Left cardiac atrium (tissue), 4 donors: ENCODE measurements around the gene RFPL2. TPM values are rescaled to one million over a fixed set of nuclear protein-coding genes. Genes with fewer than 3 reads are reported as not detected.
"Not testable (repeated sequence)": the region's sequence is repeated elsewhere in the genome, so short reads cannot be mapped to it uniquely, and the experiment has no call there.

Experiments
- ATAC-seq, 2 donors: fragments of 200-7000 bp; cut with Tn5 transposase; one replicate each; pipeline ENCODE4 v1.9.1; 2020; ENCODE audit warnings: mild to moderate bottlenecking in 2 of 2, moderate library complexity in 2 of 2
- DNase-seq: peaks from one replicate; pipeline ENCODE4 v3.0.0-alpha.2; 2020
- intact Hi-C, 2 donors: fragments of 100-400 bp; cut with DNase I; formaldehyde crosslinking; loops; one replicate each; pipeline versions ENCODE4 v1.14.1 to v1.15.1; 2022 to 2023
- total RNA-seq, 2 donors: library from RNA; stranded (reverse); fragmentation: NEBNext Ultra II Directional; extraction: Animal tissue kit (Norgen Biotek cat#: 25700); gene quantifications; one replicate each; pipeline ENCODE4 v1.2.1, GENCODE V29; 2021
- donor health status: DM: no; HTN: yes; CAD: no.
- donor health status: DM: no; HTN: yes; CAD: no; lungs with severe emphysema.
- donor health status: DM: yes; HTN: yes; CAD: no.
- donor health status: Dilated cardiomyopathy.

RFPL2 gene
- total RNA-seq, 2 donors from 2014 or later, result 0.12 TPM; not detected in 1

GRCh38 chr22:32207971-32208480 is 3.2 kb upstream of the RFPL2 start:
- ATAC-seq (no peak), DNase-seq (no peak)
- intact Hi-C loops, result loop anchor here in 1 of 2 donors (10.0 kb wide), 1 partner anchor 233 kb away; no protein-coding TSS in a partner anchor

- no peak for DNase-seq
- intact Hi-C loops, result loop anchor here in 1 of 2 donors (10.0 kb wide), 1 partner anchor 232 kb away; no protein-coding TSS in a partner anchor
- no peak for ATAC-seq
Observed at GRCh38 chr22:32206774-32207758, 2.2 kb upstream of the RFPL2 start.

GRCh38 chr22:32205974-32206773 is 1.3 kb upstream of the RFPL2 start:
- DNase-seq, result no peak
- ATAC-seq, result no peak
- intact Hi-C loops, result loop anchor here in 1 of 2 donors (10.0 kb wide), 1 partner anchor 231 kb away; no protein-coding TSS in a partner anchor

- intact Hi-C loops, result loop anchor here in 1 of 2 donors (5.0 to 10.0 kb wide), 2 partner anchors 229 to 268 kb away; partner anchors contain the start of gene FBXO7
- ATAC-seq (peak in 1 of 2 donors; percentile 25), DNase-seq (no peak)
Observed at GRCh38 chr22:32204040-32204855, 625 bp downstream of the RFPL2 start.

GRCh38 chr22:32203181-32204039 is 1.5 kb downstream of the RFPL2 start:
- DNase-seq (no peak), ATAC-seq (peak; percentile 7 to 10)
- intact Hi-C loops, result loop anchor here in 1 of 2 donors (5.0 to 10.0 kb wide), 2 partner anchors 229 to 269 kb away; partner anchors contain the start of gene FBXO7

DNA sequence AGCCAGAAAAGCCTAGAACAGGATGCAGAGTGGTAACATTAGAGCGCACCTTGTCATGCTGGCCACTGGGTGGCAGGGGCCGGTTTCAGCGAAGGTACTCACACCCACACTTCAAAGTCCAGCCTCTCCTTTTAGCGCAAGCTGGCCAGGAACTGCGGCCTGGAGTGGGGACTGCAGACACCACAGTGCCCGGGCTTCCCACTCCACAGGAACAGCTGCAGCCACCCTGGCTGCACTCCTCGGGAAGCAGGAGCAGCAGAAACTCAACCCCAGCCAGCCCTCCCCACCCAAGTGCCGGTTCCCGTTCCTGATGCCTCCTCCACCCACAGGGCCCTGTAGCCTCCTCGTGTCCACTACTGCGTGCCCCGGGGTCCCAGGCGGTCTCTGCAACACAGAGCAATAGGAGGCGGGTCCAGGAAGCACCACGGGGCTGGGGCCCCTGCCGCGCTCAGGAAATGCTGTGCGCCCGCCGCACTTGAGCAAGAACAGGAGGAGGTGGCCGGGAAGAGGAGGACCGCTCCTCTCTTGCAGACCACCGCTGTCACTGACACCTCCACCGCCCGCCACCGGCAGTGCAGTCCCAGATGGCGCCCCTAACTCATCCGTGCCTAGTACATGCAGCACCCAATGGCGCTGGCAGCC is 2.2 kb downstream of the RFPL2 start:
- ATAC-seq (peak; percentile 45 to 48), DNase-seq (no peak)
- intact Hi-C loops, result loop anchor here in 1 of 2 donors (5.0 to 10.0 kb wide), 2 partner anchors 228 to 270 kb away; partner anchors contain the start of gene FBXO7

- no peak for DNase-seq
- intact Hi-C loops, result loop anchor here in 1 of 2 donors (5.0 to 10.0 kb wide), 2 partner anchors 227 to 270 kb away; partner anchors contain the start of gene FBXO7
- no peak for ATAC-seq
Observed at GRCh38 chr22:32202161-32202538, 2.7 kb downstream of the RFPL2 start.

DNA sequence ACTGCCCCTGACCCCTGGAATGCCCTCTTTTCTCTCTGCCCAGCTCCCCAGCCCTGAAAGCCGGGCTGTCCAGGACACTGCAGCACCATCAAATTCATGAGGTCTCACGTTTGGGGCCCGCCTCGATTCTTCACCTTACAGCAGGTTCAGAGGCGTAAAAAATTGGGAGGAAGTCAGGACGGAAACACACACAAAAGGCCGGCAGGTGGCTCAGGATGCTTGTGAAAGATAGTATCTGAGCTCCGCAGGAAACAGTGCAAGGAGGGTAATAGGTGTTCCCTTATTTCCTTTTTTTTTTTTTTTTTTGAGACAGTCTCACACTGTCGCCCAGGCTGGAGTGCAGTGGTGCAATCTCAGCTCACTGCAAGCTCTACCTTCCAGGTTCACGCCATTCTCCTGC is 4.1 kb downstream of the RFPL2 start:
- DNase-seq (no peak), ATAC-seq (no peak)
- intact Hi-C loops, result loop anchor here in 1 of 2 donors (5.0 to 10.0 kb wide), 2 partner anchors 226 to 272 kb away; partner anchors contain the start of gene FBXO7

DNA sequence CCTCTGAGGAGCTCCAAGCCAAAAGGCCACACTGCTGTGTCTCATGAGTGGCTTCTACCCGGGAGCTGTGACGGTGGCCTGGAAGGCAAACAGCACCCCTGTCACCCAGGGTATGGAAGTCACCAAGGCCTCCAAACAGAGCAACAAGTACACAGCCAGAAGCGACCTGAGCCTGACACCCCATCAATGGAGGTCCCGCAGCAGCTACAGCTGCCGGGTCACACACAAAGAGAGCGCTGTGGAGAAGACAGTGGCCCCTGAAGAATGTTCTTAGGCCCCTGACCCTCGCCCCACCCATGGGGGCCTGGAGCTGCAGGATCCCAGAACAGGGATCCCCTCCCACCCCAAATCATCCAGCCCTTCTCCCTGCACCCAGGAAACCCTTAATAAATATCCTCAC is 4.9 kb downstream of the RFPL2 start:
- ATAC-seq (no peak), DNase-seq (no peak)
- intact Hi-C loops, result loop anchor here in 1 of 2 donors (5.0 to 10.0 kb wide), 2 partner anchors 225 to 272 kb away; partner anchors contain the start of gene FBXO7

- DNase-seq, result no peak
- no peak for ATAC-seq
- intact Hi-C loops, result no loop called here
Observed at GRCh38 chr22:32199341-32199740, 5.5 kb downstream of the RFPL2 start.

GRCh38 chr22:32197553-32198226 is 7.2 kb downstream of the RFPL2 start:
- intact Hi-C loops, DNase-seq, ATAC-seq: not testable (repeated sequence)

DNA sequence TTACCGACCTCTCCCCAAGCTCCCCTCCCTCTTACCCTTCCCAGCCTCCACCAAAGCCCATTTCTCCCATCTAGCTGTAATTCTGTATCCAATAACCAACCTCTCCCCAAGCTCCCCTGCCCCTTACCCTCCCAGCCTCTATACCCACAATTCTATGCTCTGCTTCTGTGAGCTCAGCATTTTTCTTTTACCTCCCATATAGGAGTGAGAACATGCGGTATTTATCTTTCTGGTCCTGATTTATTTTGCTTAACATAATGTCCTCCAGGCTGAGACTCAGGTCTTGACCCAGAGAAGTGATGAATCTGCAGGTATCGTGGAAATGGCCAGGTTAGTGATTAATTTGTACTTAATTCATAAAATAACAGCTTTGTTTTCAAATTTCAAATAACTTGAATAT is 9.0 kb downstream of the RFPL2 start:
- not testable (repeated sequence) for ATAC-seq

DNA sequence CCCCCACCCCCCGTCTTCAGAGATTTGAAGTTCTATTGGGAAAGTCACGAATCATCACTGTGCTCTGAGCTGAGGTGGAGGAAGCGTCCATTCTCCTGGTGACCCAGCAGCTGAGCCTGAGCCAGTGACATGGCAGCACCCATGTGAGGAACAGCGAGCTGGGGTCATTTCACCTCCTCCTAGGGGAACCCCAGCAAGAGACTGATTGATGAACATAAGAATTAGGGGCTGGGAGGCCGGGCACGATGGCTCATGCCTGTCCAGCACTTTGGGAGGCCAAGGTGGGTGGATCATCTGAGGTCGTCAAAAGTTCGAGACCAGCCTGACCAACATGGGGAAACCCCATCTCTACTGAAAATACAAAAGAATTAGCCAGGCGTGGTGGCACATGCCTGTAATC is 11.5 kb downstream of the RFPL2 start:
- intact Hi-C loops, DNase-seq, ATAC-seq: not testable (repeated sequence)

More for the DNA sequence above, 9.0 kb downstream of the RFPL2 start:
- intact Hi-C loops, DNase-seq: not testable (repeated sequence)

- intact Hi-C loops, DNase-seq, ATAC-seq: not testable (repeated sequence)
Observed at GRCh38 chr22:32191021-32191420, 13.9 kb downstream of the RFPL2 start.

DNA sequence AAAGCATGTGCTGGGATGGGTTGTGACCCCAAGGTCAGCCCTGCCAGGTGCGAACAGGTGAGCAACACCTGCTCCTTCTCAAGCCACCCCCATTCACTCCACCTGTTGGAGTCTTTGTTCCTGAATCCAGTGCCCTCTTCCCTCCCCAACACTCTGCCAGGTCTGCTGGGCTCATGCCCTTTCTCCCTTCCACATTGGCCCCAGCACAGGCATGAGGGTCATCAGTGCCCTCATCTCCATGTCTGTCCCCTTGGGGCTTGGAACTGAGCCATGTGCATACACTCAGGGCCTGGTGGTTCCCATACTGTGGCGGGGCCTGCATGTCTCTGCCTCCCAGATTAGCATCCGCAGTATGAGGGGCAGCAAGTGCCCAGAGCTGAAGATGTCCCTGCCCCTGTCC is 19.1 kb downstream of the RFPL2 start:
- ATAC-seq, result no peak
- no peak for DNase-seq
- intact Hi-C loops, result no loop called here

- intact Hi-C loops, result no loop called here
- DNase-seq (no peak), ATAC-seq (no peak)
Observed at GRCh38 chr22:32183625-32184024, 21.2 kb downstream of the RFPL2 start.
